ENCODE measurements around the gene CD320. TPM values are rescaled to one million over a fixed set of nuclear protein-coding genes. Genes with fewer than 3 reads are reported as not detected.
"Not testable (repeated sequence)": the region's sequence is repeated elsewhere in the genome, so short reads cannot be mapped to it uniquely, and the experiment has no call there.

CD320 gene
- total RNA-seq, 1 experiment from 2014 or later = 53.1 TPM

GRCh38 chr19:8333767-8334457, 25.8 kb upstream of the CD320 start:
- DNase-seq (ENCODE audit: low spot score) = no peak

GRCh38 chr19:8332976-8333766, 25.0 kb upstream of the CD320 start:
- DNase-seq (ENCODE audit: low spot score) = no peak

- DNase-seq (ENCODE audit: low spot score) = no peak
Observed at GRCh38 chr19:8331263-8331845, 23.2 kb upstream of the CD320 start.

GRCh38 chr19:8329996-8330395, 21.8 kb upstream of the CD320 start:
- DNase-seq (ENCODE audit: low spot score) = no peak

- DNase-seq (ENCODE audit: low spot score) = no peak
Observed at GRCh38 chr19:8325454-8325853, 17.3 kb upstream of the CD320 start.

DNA sequence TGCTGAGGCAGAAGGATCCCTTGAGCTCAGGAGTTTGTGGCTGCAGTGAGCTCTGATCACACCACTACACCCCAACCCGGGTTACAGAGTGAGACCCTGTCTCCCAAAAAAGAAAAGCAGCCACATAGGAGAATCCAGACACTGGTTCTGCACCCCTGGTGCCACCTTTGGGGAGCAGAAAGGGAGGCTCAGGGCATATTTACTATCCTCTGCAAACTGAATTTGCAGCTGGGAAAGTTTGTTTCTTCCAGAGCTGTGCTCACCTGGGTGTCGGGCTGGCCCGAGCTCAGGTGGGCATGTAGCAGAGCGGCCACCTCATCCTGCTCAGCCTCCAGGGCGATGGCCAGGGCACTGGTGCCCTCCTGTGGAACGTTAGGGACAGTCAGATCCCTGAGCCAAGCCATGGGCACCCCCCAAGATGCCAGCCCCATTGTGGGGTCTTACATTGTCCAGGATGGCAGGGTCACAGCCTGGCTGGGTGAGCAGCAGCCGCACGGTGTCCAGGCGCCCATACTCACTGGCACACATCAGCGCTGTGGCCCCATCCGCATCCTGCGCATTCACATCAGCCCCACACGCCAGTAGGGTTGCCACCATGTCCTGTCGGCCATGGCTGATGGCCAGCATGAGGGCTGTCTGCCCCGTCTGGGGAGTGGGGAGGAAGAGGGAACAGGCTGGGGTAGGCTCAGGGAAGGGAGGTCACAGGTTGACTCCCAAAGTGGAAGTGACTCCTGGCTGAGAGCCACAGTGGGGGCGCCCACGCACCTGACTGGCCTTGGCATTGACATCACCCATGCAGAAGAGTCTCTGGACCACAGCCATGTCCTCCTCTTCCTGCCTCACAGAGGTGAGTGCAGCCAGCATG, 16.3 kb upstream of the CD320 start:
- DNase-seq (ENCODE audit: low spot score) = no peak

DNA sequence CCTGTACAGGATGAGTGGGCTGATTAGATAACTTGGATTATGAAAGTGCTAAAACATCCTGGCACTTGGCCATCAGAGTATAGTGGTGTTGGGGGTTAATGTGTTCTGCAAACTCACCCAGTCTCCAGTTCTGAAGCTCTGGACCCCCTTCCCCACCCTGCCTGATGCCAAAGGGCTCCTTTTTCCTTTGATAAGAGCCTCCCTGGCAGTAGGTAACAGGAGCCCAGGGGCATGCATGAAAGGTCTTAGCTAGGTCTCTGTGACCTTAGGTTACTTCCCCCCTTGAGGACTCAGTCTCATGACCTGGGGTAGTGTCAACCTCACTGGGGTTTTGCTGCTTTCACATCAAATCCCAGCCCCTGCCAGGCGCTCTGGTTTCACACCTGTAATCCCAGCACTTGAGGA, 15.6 kb upstream of the CD320 start:
- DNase-seq (ENCODE audit: low spot score) = no peak

DNA sequence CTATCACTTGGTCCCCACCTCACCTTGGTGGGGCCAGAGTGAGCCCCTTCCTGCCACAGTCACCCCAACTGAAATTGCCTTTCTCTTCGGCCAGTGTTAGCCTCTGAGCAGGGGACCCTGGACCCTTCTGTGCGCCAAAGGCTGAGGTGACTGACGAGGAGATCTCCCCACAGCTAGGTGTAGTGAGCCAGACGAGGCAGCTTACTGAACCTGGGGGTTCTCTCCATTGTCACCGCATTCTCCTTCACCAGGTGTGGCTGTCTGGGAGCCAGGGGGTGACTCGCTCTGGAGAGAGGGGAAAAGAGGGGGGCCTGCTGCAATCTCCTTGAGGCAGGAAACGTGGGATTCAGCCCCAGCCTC, 14.5 kb upstream of the CD320 start:
- DNase-seq (ENCODE audit: low spot score) = no peak

GRCh38 chr19:8321986-8322637, 14.0 kb upstream of the CD320 start:
- DNase-seq (ENCODE audit: low spot score) = no peak

GRCh38 chr19:8321067-8321985, 13.2 kb upstream of the CD320 start, which contains the start of the genes NDUFA7 and RPS28:
TSS of gene NDUFA7 (minus strand) at chr19:8321375. CDS start at chr19:8321358, 17 bp downstream.
TSS of gene RPS28 (plus strand) at chr19:8321496. CDS start at chr19:8321531, 35 bp downstream.
- peak; percentile 94 for DNase-seq (ENCODE audit: low spot score)

DNA sequence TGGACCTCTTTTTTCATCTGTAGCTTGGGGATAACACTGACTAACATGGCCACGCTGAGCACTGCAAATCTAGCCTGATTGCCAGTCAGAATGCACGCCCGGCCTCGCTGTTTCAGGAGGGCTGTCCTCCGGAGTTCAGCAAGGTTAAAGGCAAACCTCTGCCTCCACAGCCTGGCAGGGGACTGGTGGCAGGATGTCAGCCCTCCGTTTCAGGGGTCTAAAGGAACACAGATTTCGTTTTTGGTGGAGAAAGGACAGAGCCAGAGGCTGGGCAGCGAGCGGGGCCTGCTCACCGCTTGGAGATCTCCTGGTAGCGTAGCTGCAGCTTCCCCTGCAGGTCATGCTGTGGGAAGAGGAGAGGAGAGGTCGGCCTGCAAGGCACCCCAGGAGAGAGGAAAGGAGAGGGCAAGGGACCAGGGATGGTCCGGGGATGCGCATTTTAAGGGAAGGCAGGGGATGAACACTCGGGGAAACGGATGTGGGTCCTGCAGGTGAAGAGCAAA, 12.5 kb upstream of the CD320 start:
- DNase-seq (ENCODE audit: low spot score) = no peak

- DNase-seq (ENCODE audit: low spot score) = no peak
Observed at GRCh38 chr19:8319807-8320520, 11.8 kb upstream of the CD320 start.

DNA sequence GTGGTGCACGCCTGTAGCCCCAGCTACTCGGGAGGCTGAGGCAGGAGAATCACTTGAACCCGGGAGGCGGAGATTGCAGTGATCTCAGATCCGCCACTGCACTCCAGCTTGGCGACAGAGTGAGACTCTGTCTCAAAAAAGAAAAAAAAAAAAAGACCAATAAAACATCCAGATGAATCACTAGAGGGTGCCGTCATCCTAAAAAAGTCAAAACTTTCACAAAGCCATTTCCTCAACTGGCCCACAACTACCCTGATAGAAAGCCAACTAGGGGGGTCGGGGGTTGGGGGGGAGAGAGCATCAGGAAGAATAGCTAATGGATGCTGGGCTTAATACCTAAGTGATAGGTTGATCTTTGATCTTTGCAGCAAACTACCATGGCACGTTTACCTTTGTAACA, 10.7 kb upstream of the CD320 start:
- not testable (repeated sequence) for DNase-seq (ENCODE audit: low spot score)

DNA sequence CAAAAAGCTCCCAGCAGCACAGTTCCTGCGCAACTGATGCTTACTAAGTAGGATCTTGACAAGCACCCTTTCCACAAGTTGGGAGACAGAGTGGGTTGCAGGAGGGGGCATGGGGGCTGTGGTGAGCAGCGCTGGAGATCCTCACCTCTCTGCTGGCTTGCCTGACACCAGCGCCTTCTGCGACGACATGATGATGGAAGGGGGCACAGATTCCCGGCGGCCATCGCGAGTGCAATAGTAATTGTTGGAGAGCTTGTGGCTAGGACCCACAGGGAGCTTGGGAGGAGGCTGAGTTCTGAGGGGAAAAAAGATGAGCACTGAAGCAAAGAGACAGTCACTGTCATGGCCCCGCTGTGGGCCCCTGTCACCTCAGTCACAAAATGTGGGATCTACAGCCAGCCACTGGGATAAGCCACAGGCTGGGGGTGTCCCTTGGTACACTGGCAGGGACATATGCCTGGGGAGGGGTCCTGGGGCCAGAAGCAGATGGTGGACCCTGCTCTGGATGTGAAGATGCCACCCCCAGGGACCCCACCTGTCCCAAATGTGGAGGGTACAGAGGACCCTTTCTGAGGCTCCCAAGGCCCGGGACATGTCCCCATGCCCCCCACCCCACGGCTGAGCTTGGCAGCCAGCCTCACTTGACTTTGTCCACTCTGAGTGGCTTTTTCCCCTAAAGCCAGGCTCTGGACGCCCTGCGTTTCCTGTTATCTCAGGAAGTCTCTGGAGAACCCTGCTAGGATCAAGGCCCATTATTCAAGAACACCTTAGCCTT, 8.4 kb upstream of the CD320 start:
- DNase-seq (ENCODE audit: low spot score) = no peak

DNA sequence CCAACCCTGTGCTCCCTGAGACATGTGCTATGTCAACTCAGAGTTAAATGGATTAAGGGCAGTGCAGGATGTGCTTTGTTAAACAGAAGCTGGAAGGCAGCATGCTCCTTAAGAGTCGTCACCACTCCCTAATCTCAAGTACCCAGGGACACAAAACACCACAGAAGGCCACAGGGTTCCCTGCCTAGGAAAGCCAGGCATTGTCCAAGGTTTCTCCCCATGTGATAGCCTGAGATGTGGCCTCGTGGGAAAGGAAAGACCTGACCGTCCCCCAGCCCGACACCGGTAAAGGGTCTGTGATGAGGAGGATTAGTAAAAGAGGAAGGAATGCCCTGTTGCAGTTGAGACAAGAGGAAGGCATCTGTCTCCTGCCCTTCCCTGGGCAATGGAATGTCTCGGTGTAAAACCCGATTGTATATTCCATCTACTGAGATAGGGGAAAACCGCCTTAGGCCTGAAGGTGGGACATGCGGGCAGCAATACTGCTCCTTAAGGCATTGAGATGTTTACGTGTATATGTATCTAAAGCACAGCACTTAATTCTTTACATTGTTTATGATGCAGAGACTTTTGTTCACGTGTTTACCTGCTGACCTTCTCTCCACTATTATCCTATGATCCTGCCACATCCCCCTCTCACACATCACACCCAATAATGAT, 7.0 kb upstream of the CD320 start:
- DNase-seq (ENCODE audit: low spot score) = not testable (repeated sequence)

GRCh38 chr19:8311461-8312260, 3.5 kb upstream of the CD320 start:
- no peak for DNase-seq (ENCODE audit: low spot score)

Data from A172 (cell line).